K562 (cell line): ENCODE results near the gene PTTG1IP. TPM values are rescaled to one million over a fixed set of nuclear protein-coding genes. Genes with fewer than 3 reads are reported as not detected.

Experiments used
- ATAC-seq: fragments of 200-7000 bp; cut with Tn5 transposase; 3 replicates; pipeline ENCODE4 v1.9.1; 2020; ENCODE audit warnings: moderate library complexity
- BruUV-seq: library from RNA; stranded (reverse); fragments of 400-500 nt; replicated peaks from 2 replicates; lab custom pipeline; 2021; lab: Mats Ljungman, UMichigan
- CTCF ChIA-PET: fragments of 300-600 bp; formaldehyde crosslinking; extraction: SDS; loops from one replicate; lab custom pipeline; 2021; ENCODE audit warnings: low intra/inter-chr PET ratio; lab: Yijun Ruan, JAX
- POLR2A ChIA-PET: fragments of 300-600, 350-650 bp; sonication (Branson Sonifier 250); formaldehyde crosslinking; extraction: SDS; loops from one replicate; lab custom pipeline; 2021; ENCODE audit warnings: antibody characterized with exemption, inconsistent platforms; lab: Yijun Ruan, JAX
- DNase-seq, 4 experiments: peaks; one replicate each; pipeline versions ENCODE4 v3.0.0 to v3.0.0-alpha.2; 2011 to 2018; ENCODE audit warnings: low spot score in 3 of 4, mixed read lengths in 3 of 4; ENCODE audit errors: extremely low read depth in 1 of 4
- FAIRE-seq: peaks from 2 replicates; lab custom pipeline; 2011; peaks lifted over from hg19 to GRCh38; lab: Jason Lieb, UNC
- H2AFZ ChIP-seq: 2 replicates; pipeline ENCODE4 v1.6.0; 2011; ENCODE audit warnings: low read depth, low read length, control low read depth, inconsistent platforms
- H3K27ac ChIP-seq: fragments of 200-600 bp; 3 replicates; pipeline ENCODE4 v1.8.0; 2011; ENCODE audit warnings: low read depth, mild to moderate bottlenecking, control low read depth, inconsistent platforms, low read length, moderate library complexity, mixed read lengths; ENCODE audit errors: extremely low read depth
- H3K27me3 ChIP-seq, 2 experiments: fragments of 300-600 bp in 1 of 2; 2 replicates in 1 of 2; 3 replicates in 1 of 2; pipeline versions ENCODE4 v1.6.0 to v1.8.0; 2011; ENCODE audit warnings: inconsistent platforms in 2 of 2, low read length in 2 of 2, mild to moderate bottlenecking in 1 of 2, mixed read lengths in 1 of 2, moderate library complexity in 1 of 2; ENCODE audit not compliant: control insufficient read depth in 2 of 2, insufficient read depth in 2 of 2
- H3K36me3 ChIP-seq: fragments of 300-600 bp; 3 replicates; pipeline ENCODE4 v1.8.0; 2011; ENCODE audit warnings: mild to moderate bottlenecking, low read length, inconsistent platforms; ENCODE audit not compliant: control insufficient read depth, insufficient read depth
- H3K4me1 ChIP-seq, 2 experiments: fragments of 200-600 bp in 1 of 2; replicated peaks in 1 of 2; 2 replicates in 1 of 2; 3 replicates in 1 of 2; pipeline versions ENCODE4 v1.5.1 to v1.8.0; 2011; ENCODE audit warnings: inconsistent platforms in 2 of 2, low read length in 2 of 2, mild to moderate bottlenecking in 1 of 2, mixed read lengths in 1 of 2, moderate library complexity in 1 of 2; ENCODE audit not compliant: control insufficient read depth in 2 of 2, insufficient read depth in 2 of 2
- H3K4me2 ChIP-seq: 2 replicates; pipeline ENCODE4 v1.6.1; 2011; ENCODE audit warnings: low read length, control low read depth, inconsistent platforms, mixed read lengths; ENCODE audit not compliant: insufficient read depth
- H3K4me3 ChIP-seq: fragments of 200-600 bp; sonication (generic), shearing (Covaris generic); 2 replicates; pipeline ENCODE4 v1.5.1; 2016; ENCODE audit warnings: control low read depth, inconsistent platforms
- H3K79me2 ChIP-seq: fragments of 200-600 bp; 3 replicates; pipeline ENCODE4 v1.8.0; 2011; ENCODE audit warnings: low read length, inconsistent platforms; ENCODE audit not compliant: control insufficient read depth, insufficient read depth
- H3K9ac ChIP-seq, 2 experiments: 2 replicates each; pipeline versions ENCODE4 v1.6.0 to v1.6.1; 2011; ENCODE audit warnings: low read depth in 2 of 2, low read length in 2 of 2, control low read depth in 1 of 2, inconsistent platforms in 1 of 2, mild to moderate bottlenecking in 1 of 2, mixed read lengths in 1 of 2; ENCODE audit not compliant: insufficient read depth in 1 of 2
- H3K9me1 ChIP-seq: one replicate; pipeline ENCODE4 v1.6.0; 2011; ENCODE audit warnings: inconsistent platforms, mild to moderate bottlenecking, low read length, moderate library complexity; ENCODE audit not compliant: control insufficient read depth, insufficient read depth
- H3K9me3 ChIP-seq: replicated peaks from 2 replicates; pipeline ENCODE4 v1.5.1; 2011; ENCODE audit warnings: low read depth, low read length, inconsistent platforms; ENCODE audit not compliant: control insufficient read depth, insufficient read depth
- H4K20me1 ChIP-seq: replicated peaks from 2 replicates; pipeline ENCODE4 v1.6.1; 2011; ENCODE audit warnings: low read length, inconsistent platforms, mixed read lengths; ENCODE audit not compliant: control insufficient read depth, insufficient read depth
- CREM ChIP-seq: IDR thresholded peaks from 2 replicates; pipeline ENCODE4 v1.6.1; 2014; ENCODE audit warnings: antibody characterized with exemption, low read depth
- CTBP1 ChIP-seq: fragments of 450-650 bp; IDR thresholded peaks from 2 replicates; pipeline ENCODE4 v1.6.1; 2016; ENCODE audit warnings: borderline replicate concordance
- HDGF ChIP-seq: fragments of 450-650 bp; IDR thresholded peaks from 2 replicates; pipeline ENCODE4 v1.6.1; 2016
- KDM1A ChIP-seq, 2 experiments: fragments of 450-650 bp; IDR thresholded peaks; 2 replicates each; pipeline ENCODE4 v1.6.1; 2016; ENCODE audit warnings: mild to moderate bottlenecking in 2 of 2
- MED1 ChIP-seq: sonication (generic); formaldehyde crosslinking; IDR thresholded peaks from 2 replicates; pipeline ENCODE4 v1.8.1; 2023; ENCODE audit warnings: missing genetic modification reagents, borderline replicate concordance
- SUPT5H ChIP-seq: fragments of 450-650 bp; IDR thresholded peaks from 2 replicates; pipeline ENCODE4 v1.6.1; 2016
- TBP ChIP-seq: optimal IDR thresholded peaks from 2 replicates; pipeline ENCODE3; 2011; ENCODE audit warnings: low read depth, low read length, improper control_type of control experiment
- TEAD2 ChIP-seq: fragments of 450-650 bp; IDR thresholded peaks from 2 replicates; pipeline ENCODE4 v1.6.1; 2016; ENCODE audit warnings: missing genetic modification characterization, control low read depth, missing compliant biosample characterization
- THAP12 ChIP-seq: fragments of 250-450 bp; sonication (Bioruptor Pico); IDR thresholded peaks from 2 replicates; pipeline ENCODE4 v1.9.0; 2021; ENCODE audit warnings: mild to moderate bottlenecking, inconsistent platforms
- ZBTB1 ChIP-seq: sonication (generic); formaldehyde crosslinking; IDR thresholded peaks from 2 replicates; pipeline ENCODE4 v1.8.1; 2023; ENCODE audit warnings: missing genetic modification reagents, low read depth, mild to moderate bottlenecking, borderline replicate concordance
- ZBTB11 ChIP-seq, 3 experiments: fragments of 200-800 bp in 1 of 3; fragments of 250-450 bp in 1 of 3; fragments of 450-650 bp in 1 of 3; sonication (Bioruptor Pico) in 1 of 3; sonication (Bioruptor generic) in 1 of 3; formaldehyde crosslinking in 1 of 3; IDR thresholded peaks; 2 replicates each; pipeline versions ENCODE4 v1.6.1 to v1.8.0; 2016 to 2022; ENCODE audit warnings: mild to moderate bottlenecking in 2 of 3, missing genetic modification characterization in 2 of 3, missing compliant biosample characterization in 1 of 3, moderate library complexity in 1 of 3
- ZNF395 ChIP-seq: fragments of 200-800 bp; sonication (Bioruptor generic); IDR thresholded peaks from 2 replicates; pipeline ENCODE4 v1.6.1; 2017; ENCODE audit warnings: missing genetic modification characterization, missing compliant biosample characterization
- WGBS: fragments of 100-300 bp; shearing (Covaris generic); methylation state at CpG from one replicate; pipeline ENCODE4 v1.1.6; 2016; ENCODE audit warnings: low coverage, mixed read lengths; ENCODE audit not compliant: insufficient coverage; ENCODE audit errors: missing lambda C conversion rate; 5-methylcytosine and 5-hydroxymethylcytosine counted together
- in situ Hi-C: fragments of 300-500 bp; cut with MboI; formaldehyde crosslinking; loops from 4 replicates; pipeline ENCODE4 v1.15.0; 2018; ENCODE audit warnings: inconsistent platforms, mixed read lengths
- intact Hi-C: fragments of 100-400 bp; cut with micrococcal nuclease; formaldehyde crosslinking; loops from 2 replicates; pipeline ENCODE4 v1.14.2; 2022
- polyA plus RNA-seq, 8 experiments: library from polyadenylated mRNA; depleted of rRNA in 4 of 8; stranded (reverse) in 5 of 8; unstranded in 3 of 8; fragments of >200 nt; fragmentation: Nextera tagmentation in 2 of 8; fragmentation: Illumina TruSeq in 1 of 8; extraction: Ambion mirVana in 2 of 8; extraction: Trizol in 1 of 8; gene quantifications; 2 replicates each; pipeline versions ENCODE4 v1.2.1 to v1.2.3, GENCODE V29; 2011 to 2014; ENCODE audit warnings: inconsistent platforms in 1 of 8, missing spikeins in 1 of 8
- total RNA-seq, 7 experiments: library from RNA; depleted of rRNA in 6 of 7; stranded (reverse); fragments of >200 nt in 6 of 7; fragmentation: Illumina TruSeq in 2 of 7; extraction: Trizol in 2 of 7; gene quantifications; 2 replicates each; pipeline versions ENCODE4 v1.2.1 to v1.2.3, GENCODE V29; 2011 to 2021; ENCODE audit warnings: low replicate concordance in 1 of 7

The PTTG1IP gene
- total and polyA plus RNA-seq, 9 of the 15 experiments (the other 6 are each of a cell fraction or from before 2014, with no cell fraction given): 5.0 to 99.3 (median 82.4) TPM

- TF ChIP-seq ZNF395 (CRISPR knock-in tag): no peak
- TF ChIP-seq, all 486 proteins: peak for 11
Observed at GRCh38 chr21:44818640-44819011, 54.9 kb downstream of the PTTG1IP start (continued).

GRCh38 chr21:44817914-44818639 lies 55.4 kb downstream of the PTTG1IP start, which contains the start of gene SUMO3:
SUMO3 (minus strand) TSS chr21:44818062; CDS start chr21:44817968, 94 bp downstream.
- BruUV-seq: TSS peak; percentile 89
- Histone ChIP-seq H3K4me3 (peak within 1 kb of the TSS; percentile 71), H3K4me1 (peaks cover 0 to 51% of the 10 kb centered on the region in 2 experiments; a peak in 4 of 5 replicates), H3K9me1 (peaks cover 15% of the 10 kb centered on the region), H3K9me3 (peaks cover 13% of the 10 kb centered on the region), H3K79me2 (peaks cover 51% of the 10 kb centered on the region), H3K27ac (peak within 1 kb of the TSS; percentile 99), H2AFZ (peak within 1 kb of the TSS; percentile 73), H3K4me2 (peak within 1 kb of the TSS; percentile 79), H3K36me3 (peaks cover 14% of the 10 kb centered on the region; the same call in 2 of the 3 replicates), H3K9ac (peak within 1 kb of the TSS; percentile 96 to 97), H4K20me1 (peaks cover 25% of the 10 kb centered on the region; the same call in 1 of the 2 replicates), H3K27me3 (no peaks in the 10 kb centered on the region)
- WGBS: under 1% methylated on average over 58 of the region's 108 CpGs
- in situ Hi-C loops: no loop called here
- peak; percentile 78 for FAIRE-seq
- intact Hi-C loops: no loop called here
- ChIA-PET POLR2A (interaction anchor here (0.6 to 1.1 kb wide), 9 partner anchors 9 to 751 kb away, joined by 3 to 25 read pairs (median 3); partner anchors contain the start of gene UBE2G2), CTCF (interaction anchor here (0.6 to 1.0 kb wide), 2 partner anchors 10 to 789 kb away, joined by 3 read pairs; no protein-coding TSS in a partner anchor)
- peak; percentile 93 to 97 (median 97) for DNase-seq
- peak; percentile 82 for ATAC-seq
- peak; percentile 79 for TF ChIP-seq CREM
- peak; percentile 55; the same call in 1 of the 2 replicates for TF ChIP-seq SUPT5H
- no peak for TF ChIP-seq TEAD2
- peak in 2 of 3 experiments; percentile 49 to 94; a peak in 3 of 6 replicates for TF ChIP-seq ZBTB11 (CRISPR knock-in tag; IDR thresholded peaks at IDR 0.05)
- TF ChIP-seq KDM1A (IDR thresholded peaks at IDR 0.05): no peak
- TF ChIP-seq CTBP1: peak; percentile 97
- no peak for TF ChIP-seq HDGF
- TF ChIP-seq TBP: peak; percentile 81
- TF ChIP-seq ZBTB1: 0 out of 2 replicates have a peak, but pooled peaks have one; percentile 29
- no peak; the same call in 1 of the 2 replicates for TF ChIP-seq MED1 (CRISPR knock-in tag)
- TF ChIP-seq THAP12 (CRISPR knock-in tag): peak; percentile 98
